ENCODE measurements around the gene IL17C. TPM values are rescaled to one million over a fixed set of nuclear protein-coding genes. Genes with fewer than 3 reads are reported as not detected.

IL17C gene
- total and polyA plus RNA-seq, 9 donors = not detected

- intact Hi-C loops (cut with DNase I) = no loop called here
- Histone ChIP-seq H3K36me3 (no peaks in the 10 kb centered on the region), H3K4me3 (no peak overlapping the region), H3K4me1 (ENCODE audit: insufficient read depth) (no peaks in the 10 kb centered on the region), H3K27me3 (no peaks in the 10 kb centered on the region), H3K9me3 (no peaks in the 10 kb centered on the region), H3K27ac (no peak overlapping the region)
- TF ChIP-seq POLR2A (IDR thresholded peaks at IDR 0.05) (no peak), EP300 (IDR thresholded peaks at IDR 0.05) (no peak), CTCF (IDR thresholded peaks at IDR 0.05) (no peak)
- WGBS, 3 donors = 84 to 87% (median 86%) methylated on average over 3 of the region's 3 CpGs
- no peak for DNase-seq
These were observed 41.9 kb upstream of the IL17C start for GRCh38 chr16:88596483-88596882.

GRCh38 chr16:88597856-88598491 lies 40.4 kb upstream of the IL17C start:
- intact Hi-C loops (cut with DNase I) = no loop called here
- no peaks in the 10 kb centered on the region for H3K27me3 ChIP-seq
- no peaks in the 10 kb centered on the region for H3K36me3 ChIP-seq
- no peak overlapping the region for H3K4me3 ChIP-seq
- no peak overlapping the region for H3K27ac ChIP-seq
- H3K4me1 ChIP-seq (ENCODE audit: insufficient read depth) = no peaks in the 10 kb centered on the region
- H3K9me3 ChIP-seq = no peaks in the 10 kb centered on the region
- no peak for DNase-seq
- TF ChIP-seq EP300 (IDR thresholded peaks at IDR 0.05) (no peak), CTCF (IDR thresholded peaks at IDR 0.05) (no peak), POLR2A (IDR thresholded peaks at IDR 0.05) (no peak)
- WGBS, 3 donors = 86 to 88% (median 87%) methylated on average over 21 of the region's 21 CpGs

- Histone ChIP-seq H3K36me3 (no peaks in the 10 kb centered on the region), H3K4me1 (ENCODE audit: insufficient read depth) (no peaks in the 10 kb centered on the region), H3K9me3 (no peaks in the 10 kb centered on the region), H3K4me3 (no peak overlapping the region), H3K27ac (no peak overlapping the region), H3K27me3 (no peaks in the 10 kb centered on the region)
- DNase-seq = peak in 2 of 5 donors; percentile 40 to 49
- WGBS, 3 donors = 81 to 88% (median 83%) methylated on average over 14 of the region's 14 CpGs
- no peak for TF ChIP-seq CTCF (IDR thresholded peaks at IDR 0.05)
- no peak for TF ChIP-seq POLR2A (IDR thresholded peaks at IDR 0.05)
- no peak for TF ChIP-seq EP300 (IDR thresholded peaks at IDR 0.05)
- intact Hi-C loops (cut with DNase I) = no loop called here
These were observed 39.2 kb upstream of the IL17C start for GRCh38 chr16:88599092-88599733.

GRCh38 chr16:88599825-88600538 lies 38.4 kb upstream of the IL17C start:
- 74 to 80% (median 79%) methylated on average over 25 of the region's 25 CpGs for WGBS, 3 donors
- no peaks in the 10 kb centered on the region for H3K36me3 ChIP-seq
- TF ChIP-seq POLR2A (IDR thresholded peaks at IDR 0.05) (no peak), CTCF (IDR thresholded peaks at IDR 0.05) (no peak), EP300 (IDR thresholded peaks at IDR 0.05) (no peak)
- DNase-seq = peak in 2 of 5 donors; percentile 26 to 54
- H3K4me1 ChIP-seq (ENCODE audit: insufficient read depth) = no peaks in the 10 kb centered on the region
- intact Hi-C loops (cut with DNase I) = no loop called here
- H3K27me3 ChIP-seq = no peaks in the 10 kb centered on the region
- no peak overlapping the region for H3K4me3 ChIP-seq
- no peak overlapping the region for H3K27ac ChIP-seq
- no peaks in the 10 kb centered on the region for H3K9me3 ChIP-seq

All from ovary (tissue), 9 donors.